Measurements from ENCODE around the gene RNMT.
"Not testable (repeated sequence)": the region's sequence is repeated elsewhere in the genome, so short reads cannot be mapped to it uniquely, and the experiment has no call there.

The RNMT gene

DNA sequence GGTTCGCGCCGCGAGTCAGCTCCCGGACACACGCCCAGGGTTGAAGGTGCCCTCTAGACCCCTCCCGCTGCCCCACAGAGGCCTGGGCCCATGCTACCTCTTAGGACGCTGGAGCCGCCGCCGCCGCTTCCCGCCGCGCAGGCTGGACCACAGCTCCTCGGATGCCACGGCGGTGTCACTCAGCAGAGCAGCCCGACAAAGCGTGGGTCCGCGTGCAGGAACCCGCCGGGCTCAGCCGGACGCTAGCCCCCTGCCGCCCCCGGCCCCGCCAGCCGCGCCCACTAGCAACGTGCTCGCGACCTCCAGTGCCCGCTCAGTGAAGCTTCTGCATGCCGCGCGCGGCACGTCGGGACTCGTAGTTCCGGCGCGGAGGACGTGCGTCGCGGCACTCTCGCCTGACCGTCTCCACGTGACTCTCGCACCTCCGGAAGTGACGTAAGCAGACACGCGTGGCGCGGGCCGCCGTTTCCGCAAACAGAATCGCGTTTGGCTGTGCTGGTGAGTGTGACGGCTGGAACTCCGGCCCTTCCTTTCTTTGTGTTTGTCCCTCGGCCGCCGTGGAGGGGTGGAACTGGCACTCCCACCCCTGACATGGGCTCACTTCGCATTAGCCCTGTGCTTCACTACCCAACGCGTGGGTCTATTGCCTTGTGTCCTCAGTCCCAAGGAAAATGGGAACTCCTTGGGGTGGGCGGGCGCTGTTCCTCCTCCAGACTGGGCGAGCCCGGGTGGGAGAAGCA, at the start of gene RNMT, which contains the start of gene FAM210A:
Gene RNMT (plus strand): TSS at position 442 of the 740 bp plus-strand sequence. CDS start 4,845 bp downstream, outside the sequence.
Gene FAM210A (minus strand): TSS at position 327 of the 740 bp plus-strand sequence. CDS start 44,481 bp downstream, outside the sequence.
- DNase-seq: peak; percentile 98 to 99 (median 99)

DNA sequence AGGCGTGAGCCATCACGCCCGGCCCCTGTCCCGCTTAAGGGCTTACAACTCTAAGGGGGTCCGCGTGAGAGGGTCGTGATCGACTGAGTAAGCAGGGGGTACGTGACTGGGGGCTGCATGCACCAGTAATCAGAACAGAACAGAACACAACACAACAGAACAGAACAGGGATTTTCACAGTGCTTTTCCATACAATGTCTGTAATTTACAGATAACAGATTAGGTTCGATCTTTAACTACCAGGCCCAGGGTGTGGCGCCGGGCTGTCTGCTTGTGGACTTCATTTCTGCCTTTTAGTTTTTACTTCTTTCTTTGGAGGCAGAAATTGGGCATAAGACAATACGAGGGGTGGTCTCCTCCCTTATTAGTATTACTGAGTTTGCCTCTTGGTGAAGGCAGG, 49.1 kb upstream of the RNMT start:
- DNase-seq: not testable (repeated sequence)

DNA sequence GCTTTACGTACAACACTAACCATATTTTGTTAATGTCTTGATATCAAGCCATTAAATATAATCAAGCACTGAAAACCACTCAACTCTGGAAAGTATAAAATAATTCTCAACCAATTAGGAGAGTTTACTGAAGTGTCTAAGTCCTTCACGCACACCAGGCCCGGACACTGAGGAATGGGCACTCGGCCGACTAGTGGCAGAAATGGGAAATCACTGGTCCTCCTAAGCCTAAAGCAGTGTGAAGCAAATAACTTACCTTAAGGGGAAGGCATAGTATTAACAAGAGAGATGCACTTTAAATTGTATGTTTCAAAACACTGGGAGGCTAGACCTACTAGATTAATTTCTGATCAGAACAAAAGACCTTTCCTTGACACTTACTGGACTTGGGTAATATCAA, 45.9 kb upstream of the RNMT start:
- DNase-seq: peak in 2 of 3 donors; percentile 4

DNA sequence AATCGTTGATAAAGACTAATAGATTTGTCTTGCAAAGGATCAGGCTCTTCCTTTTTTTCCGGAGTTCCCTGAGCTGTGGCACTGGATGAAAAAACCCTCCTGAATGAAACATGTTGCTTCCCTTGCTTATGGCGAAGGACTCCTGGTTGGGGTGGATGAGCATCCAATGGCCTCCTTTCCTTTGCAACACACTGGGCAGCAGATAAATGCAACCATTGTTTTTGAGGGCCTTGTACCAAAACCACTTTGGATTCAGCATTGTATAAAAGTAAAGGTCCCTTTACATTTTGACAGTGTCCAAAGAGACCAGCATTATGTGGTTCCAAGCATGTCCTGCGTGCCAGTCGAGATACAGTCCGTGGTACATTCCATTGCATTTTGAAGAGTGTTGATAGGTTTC, 44.8 kb upstream of the RNMT start:
- DNase-seq: no peak

- DNase-seq: no peak
These were observed 41.9 kb upstream of the RNMT start for GRCh38 chr18:13684546-13684945.

DNA sequence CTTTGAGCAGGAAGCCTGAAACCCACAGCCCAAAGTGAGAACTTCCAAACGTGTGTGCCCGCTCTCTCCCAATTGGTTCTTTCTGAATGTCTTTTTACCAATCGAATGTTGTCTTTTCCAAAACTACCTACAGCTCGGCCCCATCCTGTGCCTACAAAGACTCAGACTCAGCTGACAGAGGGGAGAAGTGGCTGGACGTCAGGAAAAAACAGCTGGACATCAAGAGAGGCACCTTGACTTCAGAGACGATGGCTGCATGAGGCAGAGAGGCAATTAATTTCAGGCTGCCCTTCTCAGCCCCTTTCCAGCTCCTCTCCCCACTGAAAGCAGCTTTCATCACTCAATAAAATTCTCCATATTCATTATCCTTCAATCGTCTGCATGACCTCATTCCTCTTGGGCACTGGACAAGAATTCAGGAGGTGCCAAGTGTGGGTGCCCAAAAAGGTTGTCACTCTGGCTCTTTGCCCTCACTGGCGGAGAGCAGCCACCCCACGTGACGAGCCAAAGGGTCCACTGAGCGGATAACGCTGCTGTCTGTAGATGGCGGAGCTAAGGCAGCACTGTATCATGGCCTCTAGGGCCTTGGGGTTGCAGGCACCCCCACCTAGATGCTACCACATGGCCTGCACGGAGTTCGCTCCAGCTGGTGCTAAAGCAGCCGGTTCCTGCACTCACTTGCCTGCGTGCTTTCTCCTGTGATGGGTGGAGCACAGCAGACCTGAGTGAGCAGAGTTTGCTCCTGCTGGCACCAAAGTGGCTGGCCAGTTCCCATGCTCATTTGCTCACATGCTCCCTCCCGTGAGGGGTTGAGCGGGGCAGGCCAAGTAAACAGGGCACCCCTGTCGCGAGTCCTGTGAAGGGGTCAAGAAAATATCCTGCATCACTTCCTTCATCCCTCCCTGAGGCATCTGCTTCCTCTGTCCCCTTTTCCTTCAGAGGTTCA, 38.0 kb upstream of the RNMT start:
- DNase-seq: no peak

DNA sequence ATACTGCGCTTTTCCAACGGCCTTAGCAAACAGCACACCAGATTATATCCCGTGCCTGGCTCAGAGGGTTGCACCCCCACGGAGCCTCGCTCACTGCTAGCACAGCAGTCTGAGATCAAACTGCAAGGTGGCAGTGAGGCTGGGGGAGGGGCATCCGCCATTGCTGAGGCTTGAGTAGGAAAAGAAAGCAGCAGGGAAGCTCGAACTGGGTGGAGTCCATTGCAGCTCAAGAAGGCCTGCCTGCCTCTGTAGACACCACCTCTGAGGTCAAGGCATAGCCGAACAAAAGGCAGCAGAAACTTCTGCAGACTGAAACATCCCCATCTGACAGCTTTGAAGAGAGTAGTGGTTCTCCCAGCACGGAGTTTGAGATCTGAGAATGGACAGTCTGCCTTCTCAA, 36.4 kb upstream of the RNMT start:
- DNase-seq: not testable (repeated sequence)

GRCh38 chr18:13695337-13695736, 31.1 kb upstream of the RNMT start:
- DNase-seq: not testable (repeated sequence)

- no peak for DNase-seq
These were observed 29.5 kb upstream of the RNMT start for GRCh38 chr18:13696961-13697360.

GRCh38 chr18:13700153-13700552, 26.3 kb upstream of the RNMT start:
- DNase-seq: no peak

- no peak for DNase-seq
These were observed 22.6 kb upstream of the RNMT start for GRCh38 chr18:13703899-13704298.

DNA sequence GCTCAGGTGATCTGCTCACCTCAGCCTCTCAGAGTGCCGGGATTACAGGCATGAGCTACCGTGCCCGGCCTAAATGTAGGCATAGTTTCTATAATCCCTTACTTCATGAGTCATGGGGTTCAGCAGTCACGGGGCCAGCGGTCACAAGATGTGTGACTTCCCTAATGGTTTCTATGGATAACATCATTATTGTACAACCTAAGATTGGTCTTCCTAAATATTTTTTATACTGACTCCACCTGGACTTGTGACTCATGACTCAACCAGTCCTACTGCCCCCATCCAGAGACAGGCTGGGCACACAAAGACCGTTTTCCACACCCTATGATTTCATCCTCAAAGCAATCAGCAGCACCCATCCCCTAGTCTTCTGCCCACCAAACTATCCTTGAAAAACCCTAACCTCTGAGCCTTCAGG, 16.1 kb upstream of the RNMT start:
- peak; percentile 21 to 45 (median 37) for DNase-seq

- DNase-seq: no peak
These were observed 13.9 kb upstream of the RNMT start for GRCh38 chr18:13712400-13713131.

GRCh38 chr18:13713455-13714055, 12.9 kb upstream of the RNMT start:
- no peak for DNase-seq

- no peak for DNase-seq
These were observed 11.1 kb upstream of the RNMT start for GRCh38 chr18:13715330-13715729.

DNA sequence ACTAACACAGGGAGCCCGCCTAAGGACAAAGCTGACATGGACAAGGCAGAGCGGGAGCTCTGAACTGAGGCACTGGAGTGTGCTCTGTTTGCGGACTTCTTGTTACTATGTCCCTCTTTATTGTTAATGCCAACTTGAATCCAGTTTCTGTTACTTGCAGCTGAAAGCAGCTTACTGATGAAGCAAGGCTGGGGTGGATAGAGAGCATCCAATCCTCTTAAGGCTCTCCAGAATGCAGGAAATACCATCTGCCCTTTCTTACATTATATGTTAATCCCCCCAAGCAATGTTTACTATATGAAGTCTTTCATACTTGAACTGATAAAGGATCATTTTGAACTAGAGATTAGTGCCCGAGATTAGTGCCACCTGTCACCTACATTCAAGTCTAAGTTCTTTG, 9.6 kb upstream of the RNMT start:
- no peak for DNase-seq

GRCh38 chr18:13720123-13720522, 6.3 kb upstream of the RNMT start:
- DNase-seq: no peak

GRCh38 chr18:13720847-13721246, 5.6 kb upstream of the RNMT start:
- DNase-seq: no peak

- peak in 1 of 3 donors; percentile 14 for DNase-seq
These were observed 774 bp upstream of the RNMT start for GRCh38 chr18:13725566-13726231.

DNA sequence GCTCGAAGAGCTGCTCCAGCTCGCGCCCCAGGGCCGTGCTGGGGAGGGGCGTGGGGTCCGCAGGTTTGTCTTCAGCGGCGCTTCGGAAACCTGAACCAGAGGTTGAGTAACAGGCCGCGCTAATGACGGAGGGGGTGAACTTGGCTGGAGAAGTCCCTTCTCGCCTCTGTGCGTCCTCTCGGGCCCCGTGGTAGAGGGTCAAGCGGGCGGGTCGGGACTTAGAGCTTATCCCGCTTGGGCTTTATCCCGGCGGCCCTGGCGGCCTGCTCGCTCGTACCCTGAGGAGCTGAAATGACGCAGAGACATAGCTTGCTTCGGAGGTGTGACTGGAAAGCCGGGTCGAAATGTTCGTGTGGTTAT, 479 bp downstream of the RNMT start:
- DNase-seq: no peak

- DNase-seq: no peak
These were observed 4.0 kb downstream of the RNMT start for GRCh38 chr18:13730481-13730880.

- DNase-seq: no peak
These were observed 9.2 kb downstream of the RNMT start for GRCh38 chr18:13735681-13736080.

All from suppressor macrophage treated with lipopolysaccharide for 1 hour (primary cell).